ENCODE data around the gene CHST14. TPM values are rescaled to one million over a fixed set of nuclear protein-coding genes. Genes with fewer than 3 reads are reported as not detected.

The CHST14 gene
- total RNA-seq, 1 experiment from 2014 or later = 14.3 TPM

DNA sequence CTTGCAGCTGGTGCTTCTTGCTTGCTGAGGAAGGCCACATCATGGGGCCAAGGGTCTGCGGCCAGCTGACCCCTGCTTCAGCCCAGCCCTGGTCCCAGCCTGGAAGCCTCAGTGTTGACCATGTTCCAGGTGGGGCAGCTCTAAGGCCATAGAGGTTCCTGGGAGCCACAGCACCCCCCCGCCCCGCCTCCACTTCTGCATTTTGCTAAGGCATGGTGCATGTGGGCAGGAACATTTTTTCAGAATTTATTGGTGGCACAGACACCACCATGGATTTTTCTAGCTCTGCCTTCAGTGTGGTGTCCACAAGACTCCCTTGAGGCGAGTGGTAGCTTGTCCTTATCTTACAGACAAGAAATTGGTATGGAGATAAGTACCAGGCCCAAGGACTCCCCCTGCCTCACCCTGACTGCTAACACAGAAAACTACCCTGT, 1.9 kb upstream of the CHST14 start:
- H3K9me3 ChIP-seq (ENCODE audit: low read depth, low read length, poor library complexity, severe bottlenecking) = no peaks in the 10 kb centered on the region
- no peak for DNase-seq (ENCODE audit: low spot score)
- H3K4me3 ChIP-seq (ENCODE audit: low read depth, low read length, poor library complexity, severe bottlenecking) = no peak overlapping the region
- no peaks in the 10 kb centered on the region for H3K27me3 ChIP-seq (replicated peaks; ENCODE audit: insufficient read depth, low read depth, low read length, poor library complexity)
- H3K36me3 ChIP-seq (ENCODE audit: insufficient read depth, low read length, poor library complexity, severe bottlenecking) = peaks cover 19% of the 10 kb centered on the region
- no peak overlapping the region for H3K27ac ChIP-seq (ENCODE audit: low read depth, low read length, poor library complexity, severe bottlenecking)
- ChIA-PET CTCF (no interaction called here), POLR2A (ENCODE audit: low non-redundant PET) (no interaction called here)
- TF ChIP-seq EZH2 (IDR thresholded peaks at IDR 0.05; ENCODE audit: borderline replicate concordance, low read depth, low read length, poor library complexity, severe bottlenecking) = no peak
- TF ChIP-seq, protein P1, sequence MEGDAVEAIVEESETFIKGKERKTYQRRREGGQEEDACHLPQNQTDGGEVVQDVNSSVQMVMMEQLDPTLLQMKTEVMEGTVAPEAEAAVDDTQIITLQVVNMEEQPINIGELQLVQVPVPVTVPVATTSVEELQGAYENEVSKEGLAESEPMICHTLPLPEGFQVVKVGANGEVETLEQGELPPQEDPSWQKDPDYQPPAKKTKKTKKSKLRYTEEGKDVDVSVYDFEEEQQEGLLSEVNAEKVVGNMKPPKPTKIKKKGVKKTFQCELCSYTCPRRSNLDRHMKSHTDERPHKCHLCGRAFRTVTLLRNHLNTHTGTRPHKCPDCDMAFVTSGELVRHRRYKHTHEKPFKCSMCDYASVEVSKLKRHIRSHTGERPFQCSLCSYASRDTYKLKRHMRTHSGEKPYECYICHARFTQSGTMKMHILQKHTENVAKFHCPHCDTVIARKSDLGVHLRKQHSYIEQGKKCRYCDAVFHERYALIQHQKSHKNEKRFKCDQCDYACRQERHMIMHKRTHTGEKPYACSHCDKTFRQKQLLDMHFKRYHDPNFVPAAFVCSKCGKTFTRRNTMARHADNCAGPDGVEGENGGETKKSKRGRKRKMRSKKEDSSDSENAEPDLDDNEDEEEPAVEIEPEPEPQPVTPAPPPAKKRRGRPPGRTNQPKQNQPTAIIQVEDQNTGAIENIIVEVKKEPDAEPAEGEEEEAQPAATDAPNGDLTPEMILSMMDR (conservative IDR thresholded peaks at IDR 0.05; ENCODE audit: low read depth, low read length) = no peak
- intact Hi-C loops (cut with micrococcal nuclease; ENCODE audit: unreplicated experiment) = no loop called here
- H3K4me1 ChIP-seq (ENCODE audit: insufficient read depth, low read length, poor library complexity, severe bottlenecking) = peaks cover 6% of the 10 kb centered on the region
- BruUV-seq (replicated peaks) = no TSS peak

DNA sequence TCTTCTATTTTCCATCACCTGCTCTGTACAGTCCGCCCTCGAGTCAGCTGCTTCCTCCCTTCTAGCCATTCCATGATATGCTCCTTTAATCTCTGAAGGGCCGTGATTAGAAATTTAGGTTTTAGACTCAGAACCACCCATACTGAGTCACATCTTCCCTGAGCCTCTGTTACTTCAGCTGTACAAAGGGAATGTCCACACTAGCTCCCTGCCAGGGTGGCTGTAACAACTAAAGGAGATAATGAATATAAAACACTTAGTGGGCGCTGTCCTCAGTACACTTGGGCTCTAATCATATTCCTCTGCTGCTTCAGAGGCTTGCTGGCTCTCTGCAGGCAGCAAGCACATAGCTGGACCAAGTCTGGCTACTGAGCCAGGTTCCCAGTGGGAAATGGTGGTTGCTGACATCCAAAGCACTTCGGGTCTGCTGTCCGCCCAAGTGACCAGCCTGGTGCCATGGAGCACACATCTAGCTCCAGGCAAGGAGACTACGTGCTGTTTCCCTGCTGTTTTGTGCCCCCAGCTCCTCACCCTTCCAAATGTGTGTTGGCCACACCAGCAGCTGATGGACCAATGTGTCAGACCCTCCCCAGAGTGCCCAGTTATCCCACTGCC, 901 bp upstream of the CHST14 start:
- TF ChIP-seq EZH2 (IDR thresholded peaks at IDR 0.05; ENCODE audit: borderline replicate concordance, low read depth, low read length, poor library complexity, severe bottlenecking) = no peak
- TF ChIP-seq, protein P1 (conservative IDR thresholded peaks at IDR 0.05; ENCODE audit: low read depth, low read length) = no peak
- Histone ChIP-seq H3K36me3 (ENCODE audit: insufficient read depth, low read length, poor library complexity, severe bottlenecking) (peaks cover 11% of the 10 kb centered on the region), H3K9me3 (ENCODE audit: low read depth, low read length, poor library complexity, severe bottlenecking) (no peaks in the 10 kb centered on the region), H3K27me3 (replicated peaks; ENCODE audit: insufficient read depth, low read depth, low read length, poor library complexity) (no peaks in the 10 kb centered on the region), H3K27ac (ENCODE audit: low read depth, low read length, poor library complexity, severe bottlenecking) (peak overlapping the region; percentile 69), H3K4me1 (ENCODE audit: insufficient read depth, low read length, poor library complexity, severe bottlenecking) (peaks cover 6% of the 10 kb centered on the region), H3K4me3 (ENCODE audit: low read depth, low read length, poor library complexity, severe bottlenecking) (no peak overlapping the region)
- no peak for DNase-seq (ENCODE audit: low spot score)
- intact Hi-C loops (cut with micrococcal nuclease; ENCODE audit: unreplicated experiment) = no loop called here
- no TSS peak for BruUV-seq (replicated peaks)
- CTCF ChIA-PET = no interaction called here
- POLR2A ChIA-PET (ENCODE audit: low non-redundant PET) = no interaction called here

DNA sequence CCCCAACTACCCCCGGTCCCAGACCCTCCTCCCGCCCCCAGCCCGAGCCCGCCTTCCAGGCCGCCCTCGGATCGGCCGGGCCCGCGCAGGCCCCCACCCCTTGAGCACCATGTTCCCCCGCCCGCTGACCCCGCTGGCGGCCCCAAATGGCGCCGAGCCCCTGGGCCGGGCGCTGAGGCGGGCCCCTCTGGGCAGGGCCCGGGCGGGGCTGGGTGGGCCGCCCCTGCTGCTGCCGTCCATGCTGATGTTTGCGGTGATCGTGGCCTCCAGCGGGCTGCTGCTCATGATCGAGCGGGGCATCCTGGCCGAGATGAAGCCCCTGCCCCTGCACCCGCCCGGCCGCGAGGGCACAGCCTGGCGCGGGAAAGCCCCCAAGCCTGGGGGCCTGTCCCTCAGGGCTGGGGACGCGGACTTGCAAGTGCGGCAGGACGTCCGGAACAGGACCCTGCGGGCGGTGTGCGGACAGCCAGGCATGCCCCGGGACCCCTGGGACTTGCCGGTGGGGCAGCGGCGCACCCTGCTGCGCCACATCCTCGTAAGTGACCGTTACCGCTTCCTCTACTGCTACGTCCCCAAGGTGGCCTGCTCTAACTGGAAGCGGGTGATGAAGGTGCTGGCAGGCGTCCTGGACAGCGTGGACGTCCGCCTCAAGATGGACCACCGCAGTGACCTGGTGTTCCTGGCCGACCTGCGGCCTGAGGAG, 472 bp downstream of the CHST14 start:
- TF ChIP-seq EZH2 (IDR thresholded peaks at IDR 0.05; ENCODE audit: borderline replicate concordance, low read depth, low read length, poor library complexity, severe bottlenecking) = no peak
- TF ChIP-seq, protein P1 (conservative IDR thresholded peaks at IDR 0.05; ENCODE audit: low read depth, low read length) = no peak
- Histone ChIP-seq H3K4me3 (ENCODE audit: low read depth, low read length, poor library complexity, severe bottlenecking) (peak overlapping the region; percentile 54), H3K4me1 (ENCODE audit: insufficient read depth, low read length, poor library complexity, severe bottlenecking) (peaks cover 6% of the 10 kb centered on the region), H3K27ac (ENCODE audit: low read depth, low read length, poor library complexity, severe bottlenecking) (peak overlapping the region; percentile 69), H3K36me3 (ENCODE audit: insufficient read depth, low read length, poor library complexity, severe bottlenecking) (no peaks in the 10 kb centered on the region), H3K27me3 (replicated peaks; ENCODE audit: insufficient read depth, low read depth, low read length, poor library complexity) (no peaks in the 10 kb centered on the region), H3K9me3 (ENCODE audit: low read depth, low read length, poor library complexity, severe bottlenecking) (no peaks in the 10 kb centered on the region)
- DNase-seq (ENCODE audit: low spot score) = no peak
- intact Hi-C loops (cut with micrococcal nuclease; ENCODE audit: unreplicated experiment) = no loop called here
- POLR2A ChIA-PET (ENCODE audit: low non-redundant PET) = no interaction called here
- no TSS peak for BruUV-seq (replicated peaks)
- CTCF ChIA-PET = no interaction called here
